Smooth muscle cell (in vitro differentiated cells): ENCODE results near the gene ATP8A1. TPM values are rescaled to one million over a fixed set of nuclear protein-coding genes. Genes with fewer than 3 reads are reported as not detected.

Source experiments
- DNase-seq: peaks from one replicate; lab custom pipeline; 2025; ENCODE audit not compliant: unreplicated experiment; lab: John Stamatoyannopoulos, UW
- H2AFZ ChIP-seq: fragments of 200-600 bp; sonication (generic); 2 replicates; pipeline ENCODE4 v1.6.0; 2016; ENCODE audit warnings: antibody characterized with exemption, low read depth, mild to moderate bottlenecking
- H3F3A ChIP-seq: fragments of 200-600 bp; sonication (generic); 2 replicates; pipeline ENCODE4 v1.6.0; 2017; ENCODE audit warnings: antibody characterized with exemption, low read depth
- H3K27ac ChIP-seq: fragments of 200-600 bp; sonication (generic); 2 replicates; pipeline ENCODE4 v1.5.1; 2016; ENCODE audit warnings: low read depth, mild to moderate bottlenecking
- H3K27me3 ChIP-seq: fragments of 200-600 bp; sonication (generic); 2 replicates; pipeline ENCODE4 v1.6.1; 2016; ENCODE audit warnings: low read depth, mild to moderate bottlenecking
- H3K36me3 ChIP-seq: fragments of 200-600 bp; sonication (generic); 2 replicates; pipeline ENCODE4 v1.5.1; 2016; ENCODE audit warnings: low read depth
- H3K4me1 ChIP-seq: fragments of 200-600 bp; sonication (generic); 2 replicates; pipeline ENCODE4 v1.5.1; 2016; ENCODE audit warnings: low read depth
- H3K4me2 ChIP-seq: fragments of 200-600 bp; sonication (generic); 2 replicates; pipeline ENCODE4 v1.6.0; 2016; ENCODE audit warnings: mild to moderate bottlenecking
- H3K4me3 ChIP-seq: fragments of 200-600 bp; sonication (generic); 2 replicates; pipeline ENCODE4 v1.5.1; 2016; ENCODE audit warnings: mild to moderate bottlenecking
- H3K79me2 ChIP-seq: fragments of 200-600 bp; sonication (generic); 2 replicates; pipeline ENCODE4 v1.6.0; 2016; ENCODE audit warnings: low read depth, mild to moderate bottlenecking
- H3K9ac ChIP-seq: fragments of 200-600 bp; sonication (generic); 2 replicates; pipeline ENCODE4 v1.6.0; 2016; ENCODE audit warnings: low read depth
- H3K9me3 ChIP-seq: fragments of 200-600 bp; sonication (generic); replicated peaks from 2 replicates; pipeline ENCODE4 v1.5.1; 2016; ENCODE audit warnings: low read depth
- H4K20me1 ChIP-seq: fragments of 200-600 bp; sonication (generic); 2 replicates; pipeline ENCODE4 v1.6.0; 2016; ENCODE audit warnings: low read depth
- CTCF ChIP-seq: fragments of 200-600 bp; sonication (generic); IDR thresholded peaks from 2 replicates; pipeline ENCODE4 v1.5.1; 2017; ENCODE audit warnings: borderline replicate concordance, mild to moderate bottlenecking, antibody characterized with exemption; ENCODE audit not compliant: insufficient read depth, poor library complexity, severe bottlenecking
- WGBS: methylation state at CpG from one replicate; pipeline ENCODE4 v1.1.7; 2016; ENCODE audit warnings: low lambda C conversion rate; 5-methylcytosine and 5-hydroxymethylcytosine counted together
- polyA plus RNA-seq: library from polyadenylated mRNA; unstranded; fragments of >200 nt; fragmentation: Nextera tagmentation; extraction: Ambion mirVana; gene quantifications from 2 replicates; pipeline ENCODE4 v1.2.1, GENCODE V29; 2016
- total RNA-seq: library from RNA; depleted of rRNA; stranded (reverse); fragments of >200 nt; gene quantifications from 2 replicates; pipeline ENCODE4 v1.2.3, GENCODE V29; 2014

The ATP8A1 gene
- total and polyA plus RNA-seq, 2 experiments from 2014 or later = 1.8 TPM; not detected in 1

- Histone ChIP-seq H3K79me2 (no peaks in the 10 kb centered on the region), H3K9ac (no peak overlapping the region), H3K27ac (no peak overlapping the region), H3K4me3 (no peak overlapping the region), H3K9me3 (no peaks in the 10 kb centered on the region), H4K20me1 (no peaks in the 10 kb centered on the region), H3K27me3 (no peaks in the 10 kb centered on the region), H3K4me1 (no peaks in the 10 kb centered on the region), H3F3A (no peaks in the 10 kb centered on the region), H3K36me3 (no peaks in the 10 kb centered on the region), H3K4me2 (no peak overlapping the region), H2AFZ (no peak overlapping the region)
- TF ChIP-seq CTCF = no peak
- WGBS = 99% methylated on average over 4 of the region's 4 CpGs
- DNase-seq = no peak
Measured at GRCh38 chr4:42531341-42532030, 125.4 kb downstream of the ATP8A1 start.

GRCh38 chr4:42523066-42523718 is 133.7 kb downstream of the ATP8A1 start:
- no peak overlapping the region for H3K4me3 ChIP-seq
- no peaks in the 10 kb centered on the region for H3K27me3 ChIP-seq
- no peak for DNase-seq
- no peaks in the 10 kb centered on the region for H4K20me1 ChIP-seq
- H3K79me2 ChIP-seq = no peaks in the 10 kb centered on the region
- no peaks in the 10 kb centered on the region for H3F3A ChIP-seq
- H3K4me2 ChIP-seq = no peak overlapping the region
- H3K9ac ChIP-seq = no peak overlapping the region
- H2AFZ ChIP-seq = no peak overlapping the region
- H3K9me3 ChIP-seq = no peaks in the 10 kb centered on the region
- no peaks in the 10 kb centered on the region for H3K36me3 ChIP-seq
- TF ChIP-seq CTCF = no peak
- no peaks in the 10 kb centered on the region for H3K4me1 ChIP-seq
- H3K27ac ChIP-seq = no peak overlapping the region
- WGBS = 80% methylated on average over 3 of the region's 3 CpGs

DNA sequence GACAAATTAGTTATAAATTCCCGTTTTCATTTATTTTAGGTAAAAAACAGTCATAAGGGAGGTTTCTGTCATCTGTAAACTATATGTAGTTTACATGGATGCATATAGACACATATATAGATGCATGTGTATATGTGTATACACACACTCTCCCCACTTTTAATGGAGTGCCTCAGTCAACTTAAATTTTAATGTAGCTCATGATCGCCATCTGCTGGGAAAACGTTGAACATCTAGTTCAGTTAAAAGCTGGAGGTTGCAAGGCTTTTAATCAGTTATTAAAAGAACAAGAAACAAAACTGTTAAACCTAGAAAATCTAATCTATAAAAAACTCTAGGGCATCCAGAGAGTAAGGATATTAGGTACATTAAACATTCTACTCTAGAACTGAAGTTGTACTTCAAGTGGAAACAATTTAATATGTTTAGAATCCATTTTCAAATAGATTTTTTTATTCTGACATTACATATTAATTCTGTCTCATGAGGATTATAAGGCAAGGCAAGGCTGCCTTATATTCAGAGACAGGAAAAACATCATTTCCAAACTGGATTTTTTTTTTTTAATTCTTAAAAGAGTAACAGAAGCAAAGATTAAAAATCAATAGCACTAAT is 137.0 kb downstream of the ATP8A1 start:
- Histone ChIP-seq H3K36me3 (no peaks in the 10 kb centered on the region), H2AFZ (no peak overlapping the region), H3K9ac (no peak overlapping the region), H3K4me1 (peaks cover under 1% of the 10 kb centered on the region), H4K20me1 (no peaks in the 10 kb centered on the region), H3K79me2 (no peaks in the 10 kb centered on the region), H3F3A (no peaks in the 10 kb centered on the region), H3K9me3 (no peaks in the 10 kb centered on the region), H3K4me2 (no peak overlapping the region), H3K27me3 (no peaks in the 10 kb centered on the region), H3K4me3 (no peak overlapping the region), H3K27ac (no peak overlapping the region)
- DNase-seq = no peak
- TF ChIP-seq CTCF = peak; percentile 62
- WGBS = 5% methylated on average over 3 of the region's 3 CpGs
